IPS-18a (cell line): ENCODE data around the gene ACVR2B.
A peak's percentile ranks its signal among the peaks of the same experiment; 100 is the strongest.

Experiments
- H3K27ac ChIP-seq: one replicate; pipeline ENCODE4 v1.5.1; 2013; ENCODE audit warnings: low read length
- H3K27me3 ChIP-seq: one replicate; pipeline ENCODE4 v1.6.1; 2013; ENCODE audit warnings: mild to moderate bottlenecking, low read length; ENCODE audit not compliant: control insufficient read depth, insufficient read depth
- H3K36me3 ChIP-seq: one replicate; pipeline ENCODE4 v1.6.1; 2013; ENCODE audit warnings: low read depth, low read length; ENCODE audit not compliant: control insufficient read depth
- H3K4me1 ChIP-seq: one replicate; pipeline ENCODE4 v1.6.1; 2013; ENCODE audit warnings: low read depth, low read length; ENCODE audit not compliant: control insufficient read depth
- H3K4me3 ChIP-seq: one replicate; pipeline ENCODE4 v1.5.1; 2013; ENCODE audit warnings: low read length
- H3K9ac ChIP-seq: one replicate; pipeline ENCODE4 v1.6.1; 2013; ENCODE audit warnings: mild to moderate bottlenecking, low read length, moderate library complexity
- H3K9me3 ChIP-seq: one replicate; pipeline ENCODE4 v1.6.1; 2013; ENCODE audit warnings: low read depth, low read length; ENCODE audit not compliant: control insufficient read depth

Gene ACVR2B

DNA sequence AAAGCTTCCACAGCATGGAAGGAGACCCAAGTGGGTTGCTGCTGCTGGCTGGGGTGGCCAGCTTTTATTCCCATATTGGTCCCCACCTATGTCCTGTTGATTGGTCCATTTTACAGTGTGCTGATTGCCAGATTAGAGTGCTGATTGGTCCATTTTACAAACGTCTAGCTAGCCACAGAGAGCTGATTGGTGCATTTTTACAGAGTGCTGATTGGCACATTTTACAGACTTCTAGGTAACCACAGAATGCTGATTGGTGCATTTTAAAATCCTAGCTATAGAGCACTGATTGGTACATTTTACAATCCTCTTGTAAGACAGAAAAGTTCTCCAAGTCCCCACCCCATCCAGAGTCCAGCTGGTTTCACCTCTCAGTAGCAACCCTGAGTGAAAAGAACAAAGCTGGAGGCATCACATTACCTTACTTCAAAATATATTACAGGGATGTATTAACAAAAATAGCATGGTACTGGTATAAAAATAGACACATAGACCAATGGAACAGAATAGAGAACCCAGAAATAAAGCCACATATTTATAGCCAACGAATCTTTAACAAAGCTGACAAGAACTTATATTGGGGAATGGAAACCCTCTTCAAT lies 7.5 kb upstream of the ACVR2B start:
- Histone ChIP-seq H3K9me3 (no peaks in the 10 kb centered on the region), H3K36me3 (no peaks in the 10 kb centered on the region), H3K27me3 (no peaks in the 10 kb centered on the region), H3K4me3 (no peak overlapping the region), H3K9ac (no peak overlapping the region), H3K27ac (no peak overlapping the region), H3K4me1 (no peaks in the 10 kb centered on the region)

DNA sequence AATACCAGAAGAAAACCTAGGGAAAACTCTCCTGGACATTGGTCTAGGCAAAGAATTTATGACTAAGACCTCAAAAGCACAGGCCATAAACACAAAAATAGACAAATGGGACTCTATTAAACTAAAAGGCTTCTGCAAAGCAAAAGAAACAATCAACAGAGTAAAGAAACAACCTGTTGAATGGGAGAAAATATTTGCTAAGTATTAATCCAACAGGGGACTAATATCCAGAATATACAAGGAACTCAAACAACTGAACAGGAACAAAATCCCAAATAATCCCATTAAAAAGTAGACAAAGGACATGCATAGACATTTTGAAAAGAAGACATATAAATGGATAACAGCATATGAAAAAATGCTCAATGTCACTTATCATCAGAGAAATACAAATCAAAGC lies 6.9 kb upstream of the ACVR2B start:
- Histone ChIP-seq H3K9me3 (no peaks in the 10 kb centered on the region), H3K36me3 (no peaks in the 10 kb centered on the region), H3K27ac (no peak overlapping the region), H3K9ac (no peak overlapping the region), H3K4me1 (no peaks in the 10 kb centered on the region), H3K4me3 (no peak overlapping the region), H3K27me3 (no peaks in the 10 kb centered on the region)

GRCh38 chr3:38450853-38451252 lies 2.8 kb upstream of the ACVR2B start:
- no peak overlapping the region for H3K27ac ChIP-seq
- H3K9ac ChIP-seq = no peak overlapping the region
- no peak overlapping the region for H3K4me3 ChIP-seq
- H3K9me3 ChIP-seq = no peaks in the 10 kb centered on the region
- H3K27me3 ChIP-seq = no peaks in the 10 kb centered on the region
- no peaks in the 10 kb centered on the region for H3K36me3 ChIP-seq
- peaks cover 5% of the 10 kb centered on the region for H3K4me1 ChIP-seq

DNA sequence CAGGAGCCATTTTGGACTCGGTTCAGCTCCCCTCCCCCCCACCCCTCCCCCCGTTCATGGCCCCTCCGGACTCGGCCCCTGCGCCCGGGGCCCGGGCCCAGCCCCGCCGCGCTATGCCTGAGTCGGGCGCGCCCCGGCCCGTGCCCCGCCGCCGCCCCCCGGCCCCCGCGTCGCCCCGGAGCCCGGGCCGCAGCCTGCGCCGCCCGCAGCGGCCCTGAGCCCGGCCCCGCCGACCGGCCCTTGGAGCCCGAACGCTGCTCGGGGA lies 155 bp downstream of the ACVR2B start:
- Histone ChIP-seq H3K27me3 (no peaks in the 10 kb centered on the region), H3K27ac (no peak overlapping the region), H3K36me3 (no peaks in the 10 kb centered on the region), H3K4me3 (peak overlapping the region; percentile 90), H3K9me3 (no peaks in the 10 kb centered on the region), H3K9ac (no peak overlapping the region), H3K4me1 (peaks cover 17% of the 10 kb centered on the region)

DNA sequence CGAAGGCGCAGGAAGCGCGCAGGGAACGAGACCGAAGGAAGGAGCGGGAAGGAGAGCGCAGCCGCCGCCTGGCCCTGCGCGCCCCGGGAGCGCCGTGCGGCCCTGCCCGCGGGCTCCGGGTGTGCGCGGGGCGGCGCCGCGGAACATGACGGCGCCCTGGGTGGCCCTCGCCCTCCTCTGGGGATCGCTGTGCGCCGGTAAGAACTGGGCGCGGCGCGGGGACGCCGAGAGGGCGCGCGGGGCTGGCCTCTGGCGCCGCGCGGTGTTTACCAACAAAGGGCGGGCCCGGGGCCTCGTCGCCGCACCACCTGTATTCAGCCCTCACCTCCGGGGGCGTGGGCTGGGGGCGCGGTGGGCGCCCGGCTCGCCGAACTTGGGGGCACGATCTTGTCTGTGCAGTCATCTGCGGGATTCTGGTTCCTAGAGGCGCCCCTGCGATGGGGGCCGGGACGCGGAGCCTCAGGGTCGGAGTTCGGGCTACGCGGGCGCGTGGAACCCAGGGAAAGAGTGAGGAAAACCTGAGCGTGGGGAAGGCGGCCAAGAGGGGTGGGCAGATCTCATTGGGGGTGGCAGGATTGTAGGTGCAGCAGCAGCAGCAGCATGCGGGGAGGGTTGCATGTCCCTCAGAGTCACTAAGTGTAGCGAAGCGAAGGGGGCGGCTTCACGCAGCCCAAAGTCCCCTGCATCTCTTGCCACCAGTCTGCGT lies 641 bp downstream of the ACVR2B start:
- Histone ChIP-seq H3K27ac (peak overlapping the region; percentile 93), H3K4me3 (peak overlapping the region; percentile 90), H3K4me1 (peaks cover 20% of the 10 kb centered on the region), H3K36me3 (no peaks in the 10 kb centered on the region), H3K9ac (peak overlapping the region; percentile 100), H3K27me3 (no peaks in the 10 kb centered on the region), H3K9me3 (no peaks in the 10 kb centered on the region)

DNA sequence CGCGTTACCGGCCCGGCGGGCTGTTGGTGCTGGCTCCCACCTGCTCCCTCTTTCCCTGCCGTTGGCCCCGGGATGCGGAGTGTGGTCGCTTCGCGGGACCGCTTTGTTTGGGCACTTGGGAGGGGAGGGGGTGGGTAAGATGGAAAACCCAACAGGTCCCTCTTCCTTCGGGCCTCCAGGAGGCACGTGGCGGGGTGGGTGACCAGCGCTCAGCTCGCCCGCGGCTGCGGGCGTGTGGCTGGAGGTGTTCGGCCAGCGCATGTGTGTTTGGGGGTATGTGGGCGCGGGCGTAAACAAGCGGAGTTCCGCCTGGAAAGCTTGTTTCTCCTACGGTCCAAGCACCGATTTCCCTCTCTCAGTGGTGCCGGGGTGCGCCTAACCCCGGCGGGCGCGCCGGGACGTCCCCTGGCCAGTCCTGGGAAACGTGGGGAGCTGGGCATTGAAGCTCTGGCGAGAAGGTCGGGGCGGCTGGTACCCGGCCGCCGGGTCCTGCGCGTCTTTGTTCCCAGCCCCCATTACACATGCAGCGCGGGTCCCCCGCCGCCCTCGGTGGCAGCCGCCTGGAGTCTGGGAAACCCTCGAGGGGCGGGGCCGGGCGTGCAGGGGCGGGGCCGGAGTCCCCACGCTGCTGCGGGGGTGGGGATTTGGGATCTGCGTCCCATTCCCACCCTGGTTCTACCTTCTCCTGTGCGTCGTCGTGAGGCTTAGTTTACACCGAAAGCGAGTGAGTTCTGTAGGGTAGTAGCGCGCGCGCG lies 1.4 kb downstream of the ACVR2B start:
- H3K9me3 ChIP-seq = no peaks in the 10 kb centered on the region
- peak overlapping the region; percentile 93 for H3K27ac ChIP-seq
- H3K4me1 ChIP-seq = peaks cover 20% of the 10 kb centered on the region

GRCh38 chr3:38455639-38456430 lies 2.1 kb downstream of the ACVR2B start:
- Histone ChIP-seq H3K27me3 (no peaks in the 10 kb centered on the region), H3K4me1 (peaks cover 20% of the 10 kb centered on the region), H3K27ac (peak overlapping the region; percentile 71), H3K9ac (peak overlapping the region; percentile 100), H3K9me3 (no peaks in the 10 kb centered on the region), H3K36me3 (no peaks in the 10 kb centered on the region), H3K4me3 (peak overlapping the region; percentile 90)

More for the DNA sequence above, 1.4 kb downstream of the ACVR2B start:
- peak overlapping the region; percentile 90 for H3K4me3 ChIP-seq
- no peaks in the 10 kb centered on the region for H3K27me3 ChIP-seq
- peak overlapping the region; percentile 100 for H3K9ac ChIP-seq
- no peaks in the 10 kb centered on the region for H3K36me3 ChIP-seq

- Histone ChIP-seq H3K4me3 (no peak overlapping the region), H3K9ac (no peak overlapping the region), H3K4me1 (peaks cover 20% of the 10 kb centered on the region), H3K9me3 (no peaks in the 10 kb centered on the region), H3K36me3 (no peaks in the 10 kb centered on the region), H3K27me3 (no peaks in the 10 kb centered on the region), H3K27ac (no peak overlapping the region)
Observed at GRCh38 chr3:38457111-38458003, 3.7 kb downstream of the ACVR2B start.

DNA sequence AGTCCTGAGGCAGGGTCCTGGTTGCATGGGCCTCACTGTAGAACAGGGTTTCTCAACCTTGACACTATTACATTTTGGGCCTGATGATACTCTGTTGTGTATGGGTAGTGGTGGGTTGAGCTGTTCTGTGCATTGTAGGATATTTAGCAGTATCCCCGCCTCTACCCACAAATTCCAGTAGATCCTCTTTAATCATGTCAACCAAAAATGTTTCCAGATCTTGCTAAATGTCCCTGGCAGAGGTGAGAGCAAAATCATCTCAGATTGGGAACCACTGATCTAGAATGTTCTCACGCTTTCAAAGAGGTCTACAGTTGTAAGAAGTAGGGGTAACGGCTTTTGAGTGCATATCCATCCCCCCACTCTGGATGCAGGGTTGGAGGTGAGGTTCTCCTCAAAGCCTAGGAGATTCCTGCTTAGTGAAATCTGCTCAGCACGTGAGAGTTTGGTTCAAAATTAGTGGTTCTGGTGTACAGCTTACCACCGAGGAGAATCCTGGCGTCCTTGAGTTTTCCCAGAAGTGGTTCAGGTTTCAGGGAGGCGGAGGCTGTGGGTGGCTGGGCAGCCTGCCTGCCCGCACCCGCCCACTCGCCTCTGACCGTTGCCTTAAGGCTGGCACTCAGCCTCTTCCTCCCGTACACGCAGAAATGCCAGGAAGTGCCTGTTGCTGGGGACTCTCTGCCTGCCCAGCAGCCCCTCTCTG lies 5.3 kb downstream of the ACVR2B start:
- no peak overlapping the region for H3K27ac ChIP-seq
- H3K27me3 ChIP-seq = no peaks in the 10 kb centered on the region
- H3K4me1 ChIP-seq = peaks cover 15% of the 10 kb centered on the region
- no peaks in the 10 kb centered on the region for H3K9me3 ChIP-seq
- H3K4me3 ChIP-seq = no peak overlapping the region
- no peak overlapping the region for H3K9ac ChIP-seq
- H3K36me3 ChIP-seq = no peaks in the 10 kb centered on the region

DNA sequence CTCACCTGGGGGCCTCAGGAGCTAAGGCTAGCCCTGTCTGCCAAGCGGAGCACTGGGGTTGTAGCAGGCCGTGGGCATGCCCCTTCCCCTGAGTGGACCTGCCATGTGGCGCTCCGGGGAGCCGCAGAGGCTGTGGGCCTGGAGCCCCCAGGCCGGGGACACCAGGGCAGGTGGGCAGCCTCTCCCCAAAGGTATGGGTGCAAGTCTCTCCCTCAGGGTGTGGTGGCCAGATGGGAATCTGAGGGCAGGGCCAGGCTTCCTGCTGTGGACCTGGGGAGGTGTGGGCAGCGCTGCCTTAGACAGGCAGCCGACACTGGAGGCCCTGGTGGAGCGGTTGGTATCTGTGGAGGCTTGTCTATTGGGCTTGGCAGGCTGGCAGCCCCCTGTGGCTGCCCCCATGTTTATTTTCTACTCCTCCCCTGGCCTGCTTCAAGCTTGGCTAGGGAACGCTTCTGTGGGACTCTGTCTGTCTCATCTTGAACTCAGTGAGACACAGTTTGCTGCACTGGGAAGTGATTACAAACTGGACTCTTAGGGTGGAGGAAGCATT lies 5.9 kb downstream of the ACVR2B start:
- Histone ChIP-seq H3K27ac (no peak overlapping the region), H3K27me3 (no peaks in the 10 kb centered on the region)

More for the DNA sequence above, 5.9 kb downstream of the ACVR2B start:
- Histone ChIP-seq H3K9ac (no peak overlapping the region), H3K9me3 (no peaks in the 10 kb centered on the region), H3K36me3 (no peaks in the 10 kb centered on the region), H3K4me3 (no peak overlapping the region), H3K4me1 (peaks cover 15% of the 10 kb centered on the region)
